Subcutaneous adipose tissue (tissue), 4 donors: Measurements from ENCODE around the gene ADAMTSL5. TPM values are rescaled to one million over a fixed set of nuclear protein-coding genes. Genes with fewer than 3 reads are reported as not detected.

Experiments used
- CTCF ChIP-seq: fragments of 450-650 bp; IDR thresholded peaks from one replicate; pipeline ENCODE4 v1.5.1; 2016; ENCODE audit warnings: low read depth, mild to moderate bottlenecking, control low read depth, antibody characterized with exemption, moderate library complexity
- total RNA-seq, 4 donors: library from RNA; depleted of rRNA; stranded (reverse); fragments of >200 nt; gene quantifications; one replicate each; pipeline ENCODE4 v1.1.0, GENCODE V29; 2016

Gene ADAMTSL5
- total RNA-seq, 4 donors from 2014 or later: 0.51 to 1.3 TPM; not detected in 2

GRCh38 chr19:1507192-1507660 lies 5.6 kb downstream of the ADAMTSL5 start:
- TF ChIP-seq CTCF: no peak

- no peak for TF ChIP-seq CTCF
Observed at GRCh38 chr19:1505991-1506881, 6.6 kb downstream of the ADAMTSL5 start.

GRCh38 chr19:1505012-1505411 lies 7.8 kb downstream of the ADAMTSL5 start:
- no peak for TF ChIP-seq CTCF

GRCh38 chr19:1503925-1504773 lies 8.7 kb downstream of the ADAMTSL5 start:
- TF ChIP-seq CTCF: no peak

- TF ChIP-seq CTCF: no peak
Observed at GRCh38 chr19:1503089-1503924, 9.5 kb downstream of the ADAMTSL5 start.

- no peak for TF ChIP-seq CTCF
Observed at GRCh38 chr19:1502433-1503088, 10.3 kb downstream of the ADAMTSL5 start.
